Tibial nerve (tissue), 3 donors: ENCODE data around the gene ST14.

Source experiments
- CTCF ChIP-seq, 5 experiments: fragments of 200-600 bp in 3 of 5; fragments of 450-650 bp in 2 of 5; sonication (generic) in 3 of 5; IDR thresholded peaks; one replicate each; pipeline ENCODE4 v1.5.1; 2016 to 2019; ENCODE audit warnings: antibody characterized with exemption in 5 of 5, mild to moderate bottlenecking in 3 of 5, moderate library complexity in 2 of 5
- POLR2A ChIP-seq, 2 donors: fragments of 450-650 bp; IDR thresholded peaks; one replicate each; pipeline ENCODE4 v1.6.1; 2017; ENCODE audit warnings: antibody characterized with exemption in 2 of 2, mild to moderate bottlenecking in 2 of 2, moderate library complexity in 2 of 2

DNA sequence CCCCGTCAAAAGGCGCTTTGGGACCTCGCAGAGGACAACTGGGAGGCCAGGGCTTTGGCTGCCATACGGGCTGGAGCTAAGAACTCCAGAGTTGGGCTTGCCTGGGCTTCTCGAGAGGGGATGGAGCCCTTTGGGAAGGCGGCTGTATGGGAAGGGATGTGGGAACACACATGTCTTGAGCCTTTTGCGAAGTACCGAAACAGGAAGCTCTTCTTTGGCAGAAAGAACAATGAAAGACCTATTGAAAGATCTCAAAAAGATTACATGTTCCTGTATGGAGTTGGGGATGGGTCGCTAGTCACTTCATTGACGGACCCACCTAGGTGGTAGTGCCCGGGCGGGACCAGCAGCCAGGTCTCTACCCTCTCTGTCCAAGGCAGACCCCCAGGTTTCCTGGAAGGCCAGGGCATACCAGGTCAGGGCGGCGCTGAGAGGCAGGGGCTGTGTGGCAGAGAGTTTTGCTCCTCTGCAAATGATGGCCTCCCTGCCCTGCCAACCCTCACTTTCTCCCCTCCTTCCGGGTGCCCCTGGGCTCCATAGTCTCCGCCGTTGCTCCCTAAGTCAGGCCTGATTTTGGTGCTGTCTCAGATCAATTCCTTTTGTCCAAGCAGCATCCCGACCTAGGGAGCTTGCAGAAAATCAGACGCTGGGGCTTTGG lies 1.0 kb downstream of the ST14 start:
- TF ChIP-seq CTCF (IDR thresholded peaks at IDR 0.05) (no peak), POLR2A (IDR thresholded peaks at IDR 0.05) (no peak)
